Upper lobe of right lung (tissue), 1 donor: ENCODE measurements around the gene TSPAN14. TPM values are rescaled to one million over a fixed set of nuclear protein-coding genes. Genes with fewer than 3 reads are reported as not detected.
A peak's percentile ranks its signal among the peaks of the same experiment; 100 is the strongest.
"Not testable (repeated sequence)": the region's sequence is repeated elsewhere in the genome, so short reads cannot be mapped to it uniquely, and the experiment has no call there.

Experiments
- ATAC-seq: fragments of 200-7000 bp; cut with Tn5 transposase; one replicate; pipeline ENCODE4 v1.9.1; 2020; ENCODE audit warnings: mild to moderate bottlenecking, moderate library complexity
- DNase-seq: peaks from one replicate; pipeline ENCODE4 v3.0.0-alpha.2; 2020
- H3K27ac ChIP-seq: fragments of 200-600 bp; one replicate; pipeline ENCODE4 v1.8.0; 2022
- H3K27me3 ChIP-seq: fragments of 200-600 bp; one replicate; pipeline ENCODE4 v1.8.0; 2022; ENCODE audit warnings: mild to moderate bottlenecking
- H3K36me3 ChIP-seq: fragments of 200-600 bp; one replicate; pipeline ENCODE4 v1.8.0; 2022
- H3K4me1 ChIP-seq: fragments of 200-600 bp; one replicate; pipeline ENCODE4 v1.8.0; 2022
- H3K4me3 ChIP-seq: fragments of 200-600 bp; one replicate; pipeline ENCODE4 v1.8.0; 2022; ENCODE audit warnings: mild to moderate bottlenecking
- H3K9me3 ChIP-seq: fragments of 200-600 bp; one replicate; pipeline ENCODE4 v1.8.0; 2022
- intact Hi-C: fragments of 100-400 bp; cut with DNase I; formaldehyde crosslinking; loops from one replicate; pipeline ENCODE4 v1.11.0; 2022
- total RNA-seq: library from RNA; stranded (reverse); fragmentation: NEBNext Ultra II Directional; extraction: Animal tissue kit (Norgen Biotek cat#: 25700); gene quantifications from one replicate; pipeline ENCODE4 v1.2.1, GENCODE V29; 2021
- TF ChIP-seq, protein P1 (sequence below): fragments of 200-600 bp; IDR thresholded peaks from one replicate; pipeline ENCODE4 v1.8.0; 2022; ENCODE audit warnings: antibody characterized with exemption
- donor health status: DM: no; HTN: yes; CAD: no; lungs with severe emphysema.

The TSPAN14 gene
- total RNA-seq, 1 donor from 2014 or later, result 157 TPM

- H3K4me3 ChIP-seq, result no peak overlapping the region
- no peaks in the 10 kb centered on the region for H3K9me3 ChIP-seq
- DNase-seq, result peak; percentile 44
- intact Hi-C loops, result no loop called here
- H3K36me3 ChIP-seq, result peaks cover 20% of the 10 kb centered on the region
- TF ChIP-seq, protein P1, sequence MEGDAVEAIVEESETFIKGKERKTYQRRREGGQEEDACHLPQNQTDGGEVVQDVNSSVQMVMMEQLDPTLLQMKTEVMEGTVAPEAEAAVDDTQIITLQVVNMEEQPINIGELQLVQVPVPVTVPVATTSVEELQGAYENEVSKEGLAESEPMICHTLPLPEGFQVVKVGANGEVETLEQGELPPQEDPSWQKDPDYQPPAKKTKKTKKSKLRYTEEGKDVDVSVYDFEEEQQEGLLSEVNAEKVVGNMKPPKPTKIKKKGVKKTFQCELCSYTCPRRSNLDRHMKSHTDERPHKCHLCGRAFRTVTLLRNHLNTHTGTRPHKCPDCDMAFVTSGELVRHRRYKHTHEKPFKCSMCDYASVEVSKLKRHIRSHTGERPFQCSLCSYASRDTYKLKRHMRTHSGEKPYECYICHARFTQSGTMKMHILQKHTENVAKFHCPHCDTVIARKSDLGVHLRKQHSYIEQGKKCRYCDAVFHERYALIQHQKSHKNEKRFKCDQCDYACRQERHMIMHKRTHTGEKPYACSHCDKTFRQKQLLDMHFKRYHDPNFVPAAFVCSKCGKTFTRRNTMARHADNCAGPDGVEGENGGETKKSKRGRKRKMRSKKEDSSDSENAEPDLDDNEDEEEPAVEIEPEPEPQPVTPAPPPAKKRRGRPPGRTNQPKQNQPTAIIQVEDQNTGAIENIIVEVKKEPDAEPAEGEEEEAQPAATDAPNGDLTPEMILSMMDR, result no peak
- H3K27ac ChIP-seq, result peak overlapping the region; percentile 70
- H3K4me1 ChIP-seq, result peaks cover 71% of the 10 kb centered on the region
- ATAC-seq, result no peak
- no peaks in the 10 kb centered on the region for H3K27me3 ChIP-seq
These were observed 20.8 kb downstream of the TSPAN14 start for GRCh38 chr10:80474941-80475340.

GRCh38 chr10:80475641-80476040 lies 21.5 kb downstream of the TSPAN14 start:
- DNase-seq, result peak; percentile 12
- H3K27me3 ChIP-seq, ATAC-seq, H3K4me3 ChIP-seq, H3K27ac ChIP-seq, intact Hi-C loops, H3K9me3 ChIP-seq: not testable (repeated sequence)
- Histone ChIP-seq H3K4me1 (peaks cover 64% of the 10 kb centered on the region), H3K36me3 (peaks cover 13% of the 10 kb centered on the region)

GRCh38 chr10:80476685-80477084 lies 22.6 kb downstream of the TSPAN14 start:
- H3K27me3 ChIP-seq, result no peaks in the 10 kb centered on the region
- H3K27ac ChIP-seq, result peak overlapping the region; percentile 11
- H3K4me3 ChIP-seq, result no peak overlapping the region
- intact Hi-C loops, result no loop called here
- TF ChIP-seq, protein P1, result no peak
- ATAC-seq (no peak), DNase-seq (no peak)
- no peaks in the 10 kb centered on the region for H3K9me3 ChIP-seq
- peaks cover 62% of the 10 kb centered on the region for H3K4me1 ChIP-seq
- peaks cover 7% of the 10 kb centered on the region for H3K36me3 ChIP-seq

DNA sequence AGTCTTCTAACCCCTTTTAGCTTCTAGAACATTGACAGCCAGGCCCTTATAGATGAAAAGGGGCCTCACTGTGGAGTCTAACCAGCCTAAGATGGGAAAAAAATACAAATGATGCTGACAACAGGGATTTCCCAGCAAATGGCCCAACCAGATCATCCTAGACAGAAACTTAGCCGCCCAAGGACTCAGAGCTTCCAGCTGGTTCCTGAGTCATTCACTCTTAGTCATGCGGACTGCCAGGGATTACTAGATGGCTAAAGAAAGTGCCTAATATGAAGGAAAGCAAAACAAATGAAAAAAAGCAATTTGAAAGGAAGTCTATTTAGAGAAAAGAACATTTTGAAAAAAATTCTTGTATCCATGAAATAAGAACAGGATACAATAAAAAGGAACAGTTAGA lies 23.7 kb downstream of the TSPAN14 start:
- intact Hi-C loops, result no loop called here
- ATAC-seq, result peak; percentile 34
- TF ChIP-seq, protein P1, result no peak
- peaks cover 52% of the 10 kb centered on the region for H3K4me1 ChIP-seq
- H3K27me3 ChIP-seq, result no peaks in the 10 kb centered on the region
- H3K27ac ChIP-seq, result no peak overlapping the region
- H3K4me3 ChIP-seq, result no peak overlapping the region
- no peaks in the 10 kb centered on the region for H3K9me3 ChIP-seq
- peaks cover 6% of the 10 kb centered on the region for H3K36me3 ChIP-seq
- no peak for DNase-seq

GRCh38 chr10:80480373-80480772 lies 26.3 kb downstream of the TSPAN14 start:
- ATAC-seq, H3K36me3 ChIP-seq, H3K9me3 ChIP-seq, intact Hi-C loops, DNase-seq, H3K27ac ChIP-seq, H3K4me3 ChIP-seq, H3K27me3 ChIP-seq: not testable (repeated sequence)
- H3K4me1 ChIP-seq, result peaks cover 49% of the 10 kb centered on the region

DNA sequence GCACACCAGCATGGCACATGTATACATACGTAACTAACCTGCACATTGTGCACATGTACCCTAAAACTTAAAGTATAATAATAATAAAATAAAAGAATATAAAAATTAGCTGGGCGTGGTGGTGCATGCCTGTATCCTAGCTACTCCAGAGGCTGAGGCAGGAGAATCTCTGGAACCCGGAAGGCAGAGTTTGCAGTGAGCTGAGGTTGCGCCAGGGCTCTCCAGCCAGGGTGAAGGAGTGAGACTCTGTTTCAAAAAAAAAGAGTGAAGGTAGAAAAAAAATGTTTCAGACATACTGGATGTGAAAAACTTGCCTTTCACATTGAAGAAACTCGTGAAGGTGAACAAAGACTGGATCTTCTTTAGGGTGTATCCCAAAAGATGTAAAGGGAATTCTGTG lies 26.7 kb downstream of the TSPAN14 start:
- Histone ChIP-seq H3K9me3 (no peaks in the 10 kb centered on the region), H3K4me3 (no peak overlapping the region), H3K4me1 (peaks cover 54% of the 10 kb centered on the region), H3K27ac (no peak overlapping the region), H3K36me3 (no peaks in the 10 kb centered on the region), H3K27me3 (no peaks in the 10 kb centered on the region)
- DNase-seq (peak; percentile 68), ATAC-seq (peak; percentile 42)
- intact Hi-C loops, result no loop called here
- TF ChIP-seq, protein P1, result no peak

DNA sequence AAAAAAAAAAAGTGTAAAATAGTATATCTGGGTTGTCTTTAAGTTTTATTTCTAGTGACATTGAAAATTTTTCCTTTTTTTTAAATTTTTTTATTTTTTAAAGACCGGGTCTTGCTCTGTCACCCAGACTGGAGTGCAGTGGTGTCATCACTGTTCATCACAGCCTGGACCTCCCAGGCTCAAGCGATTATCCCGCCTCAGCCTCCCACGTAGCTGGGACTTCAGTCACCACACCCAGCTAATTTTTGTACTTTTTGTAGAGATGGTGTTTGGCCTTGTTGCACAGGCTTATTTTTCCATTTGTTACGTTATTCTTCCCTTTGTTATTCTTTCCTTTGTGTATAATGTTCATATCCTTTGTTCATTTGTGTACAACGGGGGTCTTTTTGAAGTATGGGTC lies 30.1 kb downstream of the TSPAN14 start:
- ATAC-seq (no peak), DNase-seq (peak; percentile 62)
- TF ChIP-seq, protein P1, result no peak
- Histone ChIP-seq H3K36me3 (peaks cover 3% of the 10 kb centered on the region), H3K9me3 (no peaks in the 10 kb centered on the region), H3K27ac (peak overlapping the region; percentile 47), H3K4me3 (no peak overlapping the region), H3K27me3 (no peaks in the 10 kb centered on the region), H3K4me1 (peaks cover 70% of the 10 kb centered on the region)
- intact Hi-C loops, result no loop called here
